ENCODE measurements around the gene SPTBN1. TPM values are rescaled to one million over a fixed set of nuclear protein-coding genes. Genes with fewer than 3 reads are reported as not detected.

Gene SPTBN1
- total RNA-seq, 1 experiment from 2014 or later = 146 TPM

- TF ChIP-seq EZH2 (IDR thresholded peaks at IDR 0.05; ENCODE audit: borderline replicate concordance, low read depth, low read length, poor library complexity, severe bottlenecking) (no peak), CTCF (conservative IDR thresholded peaks at IDR 0.05; ENCODE audit: low read depth, low read length) (no peak)
- H3K4me1 ChIP-seq (ENCODE audit: insufficient read depth, low read length, poor library complexity, severe bottlenecking) = peaks cover 18% of the 10 kb centered on the region
- H3K27ac ChIP-seq (ENCODE audit: low read depth, low read length, poor library complexity, severe bottlenecking) = no peak overlapping the region
- no peaks in the 10 kb centered on the region for H3K27me3 ChIP-seq (replicated peaks; ENCODE audit: insufficient read depth, low read depth, low read length, poor library complexity)
- BruUV-seq (replicated peaks) = no TSS peak
- no peak overlapping the region for H3K4me3 ChIP-seq (ENCODE audit: low read depth, low read length, poor library complexity, severe bottlenecking)
- no peak for DNase-seq (ENCODE audit: low spot score)
- CTCF ChIA-PET = no interaction called here
- no peaks in the 10 kb centered on the region for H3K36me3 ChIP-seq (ENCODE audit: insufficient read depth, low read length, poor library complexity, severe bottlenecking)
- no peaks in the 10 kb centered on the region for H3K9me3 ChIP-seq (ENCODE audit: low read depth, low read length, poor library complexity, severe bottlenecking)
- intact Hi-C loops (cut with micrococcal nuclease; ENCODE audit: unreplicated experiment) = no loop called here
- POLR2A ChIA-PET (ENCODE audit: low non-redundant PET) = no interaction called here
Measured at GRCh38 chr2:54434229-54434628, 21.9 kb upstream of the SPTBN1 start.

- peaks cover 18% of the 10 kb centered on the region for H3K4me1 ChIP-seq (ENCODE audit: insufficient read depth, low read length, poor library complexity, severe bottlenecking)
- POLR2A ChIA-PET (ENCODE audit: low non-redundant PET) = no interaction called here
- BruUV-seq (replicated peaks) = no TSS peak
- no peak for TF ChIP-seq EZH2 (IDR thresholded peaks at IDR 0.05; ENCODE audit: borderline replicate concordance, low read depth, low read length, poor library complexity, severe bottlenecking)
- TF ChIP-seq CTCF (conservative IDR thresholded peaks at IDR 0.05; ENCODE audit: low read depth, low read length) = no peak
- H3K27me3 ChIP-seq (replicated peaks; ENCODE audit: insufficient read depth, low read depth, low read length, poor library complexity) = no peaks in the 10 kb centered on the region
- CTCF ChIA-PET = no interaction called here
- no peaks in the 10 kb centered on the region for H3K36me3 ChIP-seq (ENCODE audit: insufficient read depth, low read length, poor library complexity, severe bottlenecking)
- no peaks in the 10 kb centered on the region for H3K9me3 ChIP-seq (ENCODE audit: low read depth, low read length, poor library complexity, severe bottlenecking)
- no peak overlapping the region for H3K4me3 ChIP-seq (ENCODE audit: low read depth, low read length, poor library complexity, severe bottlenecking)
- intact Hi-C loops (cut with micrococcal nuclease; ENCODE audit: unreplicated experiment) = no loop called here
- H3K27ac ChIP-seq (ENCODE audit: low read depth, low read length, poor library complexity, severe bottlenecking) = no peak overlapping the region
- DNase-seq (ENCODE audit: low spot score) = no peak
Measured at GRCh38 chr2:54434711-54435110, 21.4 kb upstream of the SPTBN1 start.

GRCh38 chr2:54435325-54436226 is 20.6 kb upstream of the SPTBN1 start:
- POLR2A ChIA-PET (ENCODE audit: low non-redundant PET) = no interaction called here
- DNase-seq (ENCODE audit: low spot score) = no peak
- H3K27ac ChIP-seq (ENCODE audit: low read depth, low read length, poor library complexity, severe bottlenecking) = no peak overlapping the region
- H3K9me3 ChIP-seq (ENCODE audit: low read depth, low read length, poor library complexity, severe bottlenecking) = no peaks in the 10 kb centered on the region
- CTCF ChIA-PET = no interaction called here
- no TSS peak for BruUV-seq (replicated peaks)
- peaks cover 11% of the 10 kb centered on the region for H3K4me1 ChIP-seq (ENCODE audit: insufficient read depth, low read length, poor library complexity, severe bottlenecking)
- intact Hi-C loops (cut with micrococcal nuclease; ENCODE audit: unreplicated experiment) = no loop called here
- H3K36me3 ChIP-seq (ENCODE audit: insufficient read depth, low read length, poor library complexity, severe bottlenecking) = no peaks in the 10 kb centered on the region
- H3K27me3 ChIP-seq (replicated peaks; ENCODE audit: insufficient read depth, low read depth, low read length, poor library complexity) = no peaks in the 10 kb centered on the region
- TF ChIP-seq CTCF (conservative IDR thresholded peaks at IDR 0.05; ENCODE audit: low read depth, low read length) (no peak), EZH2 (IDR thresholded peaks at IDR 0.05; ENCODE audit: borderline replicate concordance, low read depth, low read length, poor library complexity, severe bottlenecking) (no peak)
- H3K4me3 ChIP-seq (ENCODE audit: low read depth, low read length, poor library complexity, severe bottlenecking) = no peak overlapping the region

Data from A673 (cell line).